Liver (tissue), 9 donors: Measurements from ENCODE around the gene PAX5. TPM values are rescaled to one million over a fixed set of nuclear protein-coding genes. Genes with fewer than 3 reads are reported as not detected.
"Not testable (repeated sequence)": the region's sequence is repeated elsewhere in the genome, so short reads cannot be mapped to it uniquely, and the experiment has no call there.

Source experiments
- DNase-seq: peaks from one replicate; pipeline ENCODE4 v3.0.0-alpha.2; 2017; ENCODE audit warnings: low spot score
- H3K27ac ChIP-seq, 2 donors: one replicate each; pipeline ENCODE4 v1.7.0; 2013; ENCODE audit warnings: inconsistent platforms in 2 of 2, low read length in 2 of 2, control low read depth in 1 of 2, low read depth in 1 of 2, mild to moderate bottlenecking in 1 of 2
- H3K27me3 ChIP-seq, 4 donors: one replicate each; pipeline versions ENCODE4 v1.6.1 to v1.7.0; 2013; ENCODE audit warnings: low read length in 3 of 4, inconsistent platforms in 1 of 4, mild to moderate bottlenecking in 1 of 4, moderate library complexity in 1 of 4; ENCODE audit not compliant: control insufficient read depth in 4 of 4, insufficient read depth in 4 of 4
- H3K36me3 ChIP-seq, 4 donors: one replicate each; pipeline versions ENCODE4 v1.6.1 to v1.7.0; 2013; ENCODE audit warnings: low read length in 3 of 4, mild to moderate bottlenecking in 3 of 4, low read depth in 1 of 4, moderate library complexity in 1 of 4; ENCODE audit not compliant: control insufficient read depth in 4 of 4, insufficient read depth in 3 of 4
- H3K4me1 ChIP-seq, 4 donors: one replicate each; pipeline versions ENCODE4 v1.6.1 to v1.7.0; 2013; ENCODE audit warnings: low read length in 3 of 4, mild to moderate bottlenecking in 3 of 4, moderate library complexity in 1 of 4; ENCODE audit not compliant: control insufficient read depth in 4 of 4, insufficient read depth in 4 of 4
- H3K4me3 ChIP-seq, 3 donors: one replicate each; pipeline versions ENCODE4 v1.6.1 to v1.7.0; 2013; ENCODE audit warnings: low read length in 3 of 3, control low read depth in 1 of 3, low read depth in 1 of 3, mild to moderate bottlenecking in 1 of 3
- H3K9ac ChIP-seq, 2 donors: one replicate each; pipeline ENCODE4 v1.7.0; 2013; ENCODE audit warnings: low read length in 2 of 2, mild to moderate bottlenecking in 2 of 2, moderate library complexity in 2 of 2, control low read depth in 1 of 2, low read depth in 1 of 2
- H3K9me3 ChIP-seq, 4 donors: one replicate each; pipeline versions ENCODE4 v1.6.1 to v1.7.0; 2013; ENCODE audit warnings: low read length in 3 of 4; ENCODE audit not compliant: control insufficient read depth in 4 of 4
- FOXA1 ChIP-seq: IDR thresholded peaks from 2 replicates; pipeline ENCODE4 v1.6.1; 2016; ENCODE audit warnings: antibody characterized with exemption
- FOXA2 ChIP-seq: IDR thresholded peaks from 2 replicates; pipeline ENCODE4 v1.6.1; 2016; ENCODE audit warnings: antibody characterized with exemption
- HNF4A ChIP-seq, 2 donors: conservative IDR thresholded peaks; 2 replicates each; pipeline ENCODE4 v1.6.1; 2016; ENCODE audit warnings: antibody characterized with exemption in 2 of 2, mild to moderate bottlenecking in 2 of 2
- NR2F2 ChIP-seq: IDR thresholded peaks from 2 replicates; pipeline ENCODE4 v1.6.1; 2016; ENCODE audit warnings: antibody characterized with exemption
- RAD21 ChIP-seq, 2 donors: IDR thresholded peaks; 2 replicates each; pipeline ENCODE4 v1.6.1; 2016; ENCODE audit warnings: antibody characterized with exemption in 2 of 2, mild to moderate bottlenecking in 2 of 2
- TAF1 ChIP-seq: conservative IDR thresholded peaks from 2 replicates; pipeline ENCODE4 v1.6.1; 2016; ENCODE audit warnings: antibody characterized with exemption, mild to moderate bottlenecking
- YY1 ChIP-seq: IDR thresholded peaks from 2 replicates; pipeline ENCODE4 v1.6.1; 2016; ENCODE audit warnings: antibody characterized with exemption, mild to moderate bottlenecking
- WGBS: extraction: QIAGEN DNeasy Blood & Tissue Kit; methylation state at CpG from one replicate; pipeline ENCODE4 v1.1.7; 2013; 5-methylcytosine and 5-hydroxymethylcytosine counted together
- polyA plus RNA-seq, 2 donors: library from polyadenylated mRNA; stranded (reverse) in 1 of 2; unstranded in 1 of 2; fragments of 200-250 nt in 1 of 2; fragments of >200 nt in 1 of 2; fragmentation: Nextera tagmentation in 1 of 2; extraction: Ambion mirVana in 1 of 2; gene quantifications; one replicate each; pipeline versions ENCODE4 v1.2.1 to v1.2.3, GENCODE V29; 2013 to 2015
- total RNA-seq, 2 donors: library from RNA; depleted of rRNA; stranded (reverse); fragments of >200 nt; gene quantifications; one replicate each; pipeline ENCODE4 v1.2.3, GENCODE V29; 2014
- TF ChIP-seq, protein P1 (sequence below): IDR thresholded peaks from 2 replicates; pipeline ENCODE4 v1.6.1; 2016; ENCODE audit warnings: antibody characterized with exemption
- TF ChIP-seq, protein P2 (sequence below): IDR thresholded peaks from 2 replicates; pipeline ENCODE4 v1.6.1; 2016; ENCODE audit warnings: antibody characterized with exemption
- TF ChIP-seq, protein P3 (sequence below): IDR thresholded peaks from 2 replicates; pipeline ENCODE4 v1.6.1; 2016; ENCODE audit warnings: antibody characterized with exemption
- donor health status: healthy.
- donor health status: healthy.
- donor health status: healthy.
- donor health status: healthy.
- donor health status: healthy.

Gene PAX5
- total and polyA plus RNA-seq, 4 donors = 0.05 to 2.7 (median 0.11) TPM

DNA sequence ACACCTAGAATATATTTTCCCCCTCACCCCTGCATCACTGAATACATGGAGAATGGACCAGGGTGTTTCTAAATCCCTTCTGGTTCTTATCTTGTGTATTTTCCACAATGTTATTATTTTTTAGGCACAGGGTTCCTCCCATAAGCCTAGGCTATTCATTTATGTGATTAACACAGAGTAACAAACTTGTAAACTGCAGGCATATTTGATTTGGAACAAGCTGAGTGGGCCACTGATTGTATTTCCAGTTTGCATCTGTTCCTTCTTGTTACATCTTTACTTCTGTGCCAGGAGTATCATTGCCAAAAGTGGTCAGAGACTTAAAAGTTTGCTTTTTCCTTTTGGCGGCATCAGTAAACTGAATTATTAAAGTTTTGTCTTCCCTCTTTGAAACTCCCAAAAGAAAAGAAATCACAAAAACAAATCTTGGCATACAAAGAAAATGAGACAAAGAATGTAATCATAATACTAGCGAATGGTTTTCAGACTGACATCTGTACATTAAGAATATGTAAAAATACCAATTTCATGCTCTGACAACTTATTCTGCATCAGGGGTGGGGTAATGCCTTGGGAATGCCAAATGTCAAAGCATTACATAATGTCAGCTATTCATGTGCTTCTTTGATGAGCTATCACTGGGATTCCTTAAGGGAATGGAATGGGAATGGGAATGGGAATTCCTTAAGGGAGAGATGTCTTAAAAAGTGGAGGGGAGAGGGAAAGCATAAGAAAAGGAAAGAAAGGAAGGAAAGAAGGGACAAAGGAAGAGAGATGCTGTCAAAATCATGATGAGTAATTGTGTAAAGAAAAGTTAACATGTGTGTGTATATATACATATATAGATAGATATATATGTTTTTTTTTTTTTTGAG is 22.2 kb upstream of the PAX5 start (continued):
- TF ChIP-seq, protein P1, sequence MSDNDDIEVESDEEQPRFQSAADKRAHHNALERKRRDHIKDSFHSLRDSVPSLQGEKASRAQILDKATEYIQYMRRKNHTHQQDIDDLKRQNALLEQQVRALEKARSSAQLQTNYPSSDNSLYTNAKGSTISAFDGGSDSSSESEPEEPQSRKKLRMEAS = no peak

DNA sequence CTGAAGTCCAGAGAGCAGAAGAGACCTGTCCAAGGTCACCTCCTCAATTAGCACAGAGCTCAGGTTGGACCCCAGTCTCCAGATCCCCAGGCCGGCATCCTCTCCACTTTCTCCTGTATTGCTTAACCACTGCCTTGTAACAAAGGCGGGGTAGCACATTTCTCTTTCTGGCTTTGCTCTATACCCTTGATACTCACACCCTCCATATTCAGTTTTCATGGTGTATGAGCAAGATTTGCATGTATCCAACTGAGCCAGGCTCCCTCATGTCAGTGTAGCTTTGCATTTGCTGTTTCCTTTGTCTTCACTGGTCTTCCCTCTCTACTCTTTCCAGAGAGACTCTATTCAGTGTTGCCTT is 20.3 kb upstream of the PAX5 start:
- not testable (repeated sequence) for DNase-seq, H3K4me1 ChIP-seq, H3K9ac ChIP-seq, H3K36me3 ChIP-seq, H3K27ac ChIP-seq, H3K4me3 ChIP-seq, H3K9me3 ChIP-seq, H3K27me3 ChIP-seq
- 34% methylated on average over 2 of the region's 2 CpGs for WGBS

DNA sequence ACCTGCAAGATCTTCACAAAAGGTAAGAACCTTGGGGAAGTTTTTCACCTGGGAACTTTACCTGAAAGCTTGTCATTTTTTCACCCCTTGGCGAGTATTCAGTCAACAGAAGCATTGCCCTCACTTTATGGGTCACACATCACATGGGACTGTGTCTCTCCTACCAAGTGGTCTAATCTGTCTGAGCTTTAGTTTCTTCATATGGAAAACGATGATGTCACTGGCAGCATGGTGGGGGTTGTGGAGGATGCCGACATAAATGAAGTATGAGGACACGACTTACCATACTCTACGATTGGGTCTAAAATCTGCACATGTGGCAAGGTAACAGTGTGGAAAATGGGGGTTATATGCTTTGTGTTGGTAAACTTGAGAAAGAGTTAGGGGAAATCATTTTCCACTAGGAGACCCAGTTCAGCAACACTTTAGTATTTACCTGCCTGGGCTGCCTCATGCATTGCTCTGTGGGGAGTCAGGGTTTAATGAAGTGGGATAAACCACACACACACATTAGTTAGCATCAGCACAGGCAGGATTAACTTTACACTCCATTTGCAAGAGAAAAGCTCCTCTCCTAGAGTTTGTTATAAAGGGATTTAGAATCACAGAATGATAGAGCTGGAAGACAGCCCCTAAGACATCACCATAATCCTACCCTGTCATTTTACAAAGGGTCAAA is 19.8 kb upstream of the PAX5 start:
- TF ChIP-seq HNF4A (conservative IDR thresholded peaks at IDR 0.05) (no peak), YY1 (no peak), FOXA2 (no peak), RAD21 (IDR thresholded peaks at IDR 0.05) (no peak)
- TF ChIP-seq, protein P2, sequence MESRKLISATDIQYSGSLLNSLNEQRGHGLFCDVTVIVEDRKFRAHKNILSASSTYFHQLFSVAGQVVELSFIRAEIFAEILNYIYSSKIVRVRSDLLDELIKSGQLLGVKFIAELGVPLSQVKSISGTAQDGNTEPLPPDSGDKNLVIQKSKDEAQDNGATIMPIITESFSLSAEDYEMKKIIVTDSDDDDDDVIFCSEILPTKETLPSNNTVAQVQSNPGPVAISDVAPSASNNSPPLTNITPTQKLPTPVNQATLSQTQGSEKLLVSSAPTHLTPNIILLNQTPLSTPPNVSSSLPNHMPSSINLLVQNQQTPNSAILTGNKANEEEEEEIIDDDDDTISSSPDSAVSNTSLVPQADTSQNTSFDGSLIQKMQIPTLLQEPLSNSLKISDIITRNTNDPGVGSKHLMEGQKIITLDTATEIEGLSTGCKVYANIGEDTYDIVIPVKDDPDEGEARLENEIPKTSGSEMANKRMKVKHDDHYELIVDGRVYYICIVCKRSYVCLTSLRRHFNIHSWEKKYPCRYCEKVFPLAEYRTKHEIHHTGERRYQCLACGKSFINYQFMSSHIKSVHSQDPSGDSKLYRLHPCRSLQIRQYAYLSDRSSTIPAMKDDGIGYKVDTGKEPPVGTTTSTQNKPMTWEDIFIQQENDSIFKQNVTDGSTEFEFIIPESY = no peak
- Histone ChIP-seq H3K36me3 (no peaks in the 10 kb centered on the region), H3K27ac (no peak overlapping the region), H3K4me1 (no peaks in the 10 kb centered on the region), H3K9ac (no peak overlapping the region), H3K4me3 (no peak overlapping the region), H3K27me3 (peaks cover 0 to 14% (median 3%) of the 10 kb centered on the region in 4 donors), H3K9me3 (no peaks in the 10 kb centered on the region)
- DNase-seq = no peak
- WGBS = 44% methylated on average over 5 of the region's 5 CpGs

DNA sequence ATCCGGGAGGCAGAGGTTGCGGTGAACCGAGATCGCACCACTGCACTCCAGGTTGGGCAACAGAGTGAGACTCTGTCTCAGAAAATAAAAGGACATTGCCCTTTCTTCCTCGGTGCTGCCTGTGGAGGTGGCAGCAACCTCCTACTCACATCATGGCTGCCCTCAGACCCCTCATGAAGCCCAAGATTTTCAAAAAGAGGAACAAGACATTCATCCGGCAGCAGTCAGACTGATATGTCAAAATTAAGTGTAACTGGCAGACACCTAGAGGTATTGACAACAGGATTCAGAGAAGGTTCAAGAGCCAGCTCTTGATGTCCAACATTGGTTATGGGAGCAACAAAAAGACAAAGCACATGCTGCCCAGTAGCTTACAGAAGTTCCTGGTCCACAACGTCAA is 12.6 kb upstream of the PAX5 start:
- no peak overlapping the region for H3K4me3 ChIP-seq
- no peaks in the 10 kb centered on the region for H3K36me3 ChIP-seq
- no peaks in the 10 kb centered on the region for H3K4me1 ChIP-seq
- peaks cover 0 to 19% (median 2%) of the 10 kb centered on the region in 4 donors for H3K27me3 ChIP-seq
- DNase-seq = no peak
- no peak overlapping the region for H3K9ac ChIP-seq
- H3K9me3 ChIP-seq = peaks cover 0 to 2% (median 0%) of the 10 kb centered on the region in 4 donors
- 80% methylated on average over 7 of the region's 7 CpGs for WGBS
- no peak overlapping the region for H3K27ac ChIP-seq
- TF ChIP-seq FOXA1 (no peak), TAF1 (no peak), NR2F2 (no peak), RAD21 (IDR thresholded peaks at IDR 0.05) (no peak)
- TF ChIP-seq, protein P2 = no peak
- TF ChIP-seq, protein P3, sequence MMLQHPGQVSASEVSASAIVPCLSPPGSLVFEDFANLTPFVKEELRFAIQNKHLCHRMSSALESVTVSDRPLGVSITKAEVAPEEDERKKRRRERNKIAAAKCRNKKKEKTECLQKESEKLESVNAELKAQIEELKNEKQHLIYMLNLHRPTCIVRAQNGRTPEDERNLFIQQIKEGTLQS = no peak
